Nephron (organoid): ENCODE results near the gene RANBP10.
A peak's percentile ranks its signal among the peaks of the same experiment; 100 is the strongest.

Experiments
- H3K27ac Mint-ChIP-seq, 3 experiments: 2 replicates each; pipeline ENCODE4 v1.8.0; 2020; ENCODE audit warnings: mixed read lengths in 3 of 3, mild to moderate bottlenecking in 2 of 3, moderate library complexity in 1 of 3
- H3K27me3 Mint-ChIP-seq: 2 replicates; pipeline ENCODE4 v1.8.0; 2021; ENCODE audit warnings: low read depth, mild to moderate bottlenecking, moderate library complexity, mixed read lengths
- H3K36me3 Mint-ChIP-seq: 2 replicates; pipeline ENCODE4 v1.8.0; 2020; ENCODE audit warnings: low read depth, mixed read lengths
- H3K4me1 Mint-ChIP-seq: 2 replicates; pipeline ENCODE4 v1.8.0; 2020; ENCODE audit warnings: mixed read lengths
- H3K4me3 Mint-ChIP-seq, 3 experiments: 2 replicates each; pipeline ENCODE4 v1.8.0; 2020; ENCODE audit warnings: mild to moderate bottlenecking in 3 of 3, mixed read lengths in 3 of 3, moderate library complexity in 2 of 3
- H3K9me3 Mint-ChIP-seq: 2 replicates; pipeline ENCODE4 v1.8.0; 2020; ENCODE audit warnings: mixed read lengths
- TF ChIP-seq, protein P1 (sequence below), 3 experiments: fragments of 200-600 bp; sonication (generic); IDR thresholded peaks; one replicate each; pipeline ENCODE4 v1.5.0; 2021; ENCODE audit warnings: antibody characterized with exemption in 3 of 3; ENCODE audit not compliant: unreplicated experiment in 3 of 3

Gene RANBP10

DNA sequence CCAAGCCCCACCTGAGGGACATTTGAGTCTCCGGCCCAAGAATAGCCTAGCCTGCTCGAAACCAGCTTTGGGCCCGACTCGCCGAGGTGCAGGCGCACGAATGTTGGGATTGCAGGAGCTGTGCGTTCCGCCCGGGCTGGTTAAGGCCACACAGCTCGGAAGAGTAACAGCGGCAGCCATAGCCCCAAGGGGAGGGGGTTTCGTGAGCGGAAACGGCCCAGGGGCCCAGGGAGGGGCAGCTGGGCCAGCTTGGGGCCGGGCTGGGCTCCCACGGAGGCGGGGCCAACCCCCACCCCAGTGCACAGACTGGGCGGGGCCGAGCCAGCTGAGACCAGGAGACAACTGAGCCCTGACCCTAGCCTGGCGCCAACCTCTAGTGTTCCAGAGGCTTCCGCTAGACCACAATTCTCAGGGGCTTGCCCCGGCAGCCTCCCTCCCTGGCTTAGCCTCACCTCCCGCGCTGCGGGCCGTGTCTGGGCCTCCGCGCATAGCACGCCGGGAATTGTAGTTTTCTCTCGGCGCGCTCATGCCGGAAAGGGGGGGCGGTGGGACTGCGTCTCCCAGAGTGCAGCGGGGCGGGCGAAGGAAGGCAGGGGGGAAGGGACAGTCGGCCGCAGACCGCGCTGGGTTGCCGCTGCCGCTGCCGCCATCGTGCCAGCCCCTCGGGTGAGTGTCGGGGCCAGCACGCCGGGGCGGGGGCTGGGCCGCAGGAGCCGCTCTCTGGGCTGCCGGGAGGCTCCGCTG lies 40.1 kb upstream of the RANBP10 start, which contains the start of gene NUTF2:
TSS of gene NUTF2 (plus strand) at position 614 of the 744 bp plus-strand sequence. CDS start 18,198 bp downstream, outside the sequence.
- H3K4me1 Mint-ChIP-seq: peaks cover 50% of the 10 kb centered on the region
- H3K9me3 Mint-ChIP-seq: no peaks in the 10 kb centered on the region
- H3K36me3 Mint-ChIP-seq: peaks cover 4% of the 10 kb centered on the region
- TF ChIP-seq, protein P1, sequence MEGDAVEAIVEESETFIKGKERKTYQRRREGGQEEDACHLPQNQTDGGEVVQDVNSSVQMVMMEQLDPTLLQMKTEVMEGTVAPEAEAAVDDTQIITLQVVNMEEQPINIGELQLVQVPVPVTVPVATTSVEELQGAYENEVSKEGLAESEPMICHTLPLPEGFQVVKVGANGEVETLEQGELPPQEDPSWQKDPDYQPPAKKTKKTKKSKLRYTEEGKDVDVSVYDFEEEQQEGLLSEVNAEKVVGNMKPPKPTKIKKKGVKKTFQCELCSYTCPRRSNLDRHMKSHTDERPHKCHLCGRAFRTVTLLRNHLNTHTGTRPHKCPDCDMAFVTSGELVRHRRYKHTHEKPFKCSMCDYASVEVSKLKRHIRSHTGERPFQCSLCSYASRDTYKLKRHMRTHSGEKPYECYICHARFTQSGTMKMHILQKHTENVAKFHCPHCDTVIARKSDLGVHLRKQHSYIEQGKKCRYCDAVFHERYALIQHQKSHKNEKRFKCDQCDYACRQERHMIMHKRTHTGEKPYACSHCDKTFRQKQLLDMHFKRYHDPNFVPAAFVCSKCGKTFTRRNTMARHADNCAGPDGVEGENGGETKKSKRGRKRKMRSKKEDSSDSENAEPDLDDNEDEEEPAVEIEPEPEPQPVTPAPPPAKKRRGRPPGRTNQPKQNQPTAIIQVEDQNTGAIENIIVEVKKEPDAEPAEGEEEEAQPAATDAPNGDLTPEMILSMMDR (IDR thresholded peaks at IDR 0.05; ENCODE audit: unreplicated experiment in 3 of 3): no peak
- H3K27ac Mint-ChIP-seq: peak within 1 kb of the TSS; percentile 96 to 98 (median 98)
- H3K27me3 Mint-ChIP-seq: peaks cover 4% of the 10 kb centered on the region
- H3K4me3 Mint-ChIP-seq: peak within 1 kb of the TSS; percentile 93 to 98 (median 95)

DNA sequence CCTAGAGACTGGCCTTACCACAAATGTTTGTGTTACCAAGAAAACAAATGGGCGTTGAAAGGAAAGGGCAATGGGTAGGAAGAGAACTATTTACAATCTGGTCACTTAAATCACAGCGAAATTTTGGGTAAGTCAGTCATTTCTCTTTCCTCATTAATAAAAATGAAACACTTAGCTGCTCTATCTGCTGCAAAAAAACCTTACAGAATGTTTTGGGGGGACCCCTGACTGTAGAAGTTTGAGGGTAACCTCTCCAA lies 39.6 kb upstream of the RANBP10 start:
- TF ChIP-seq, protein P1 (IDR thresholded peaks at IDR 0.05; ENCODE audit: unreplicated experiment in 3 of 3): no peak
- Mint-ChIP-seq H3K27ac (peak overlapping the region; percentile 96 to 98 (median 98)), H3K27me3 (peaks cover 4% of the 10 kb centered on the region), H3K4me1 (peaks cover 51% of the 10 kb centered on the region), H3K9me3 (no peaks in the 10 kb centered on the region), H3K36me3 (peaks cover 4% of the 10 kb centered on the region), H3K4me3 (peak overlapping the region; percentile 89 to 97 (median 90))

DNA sequence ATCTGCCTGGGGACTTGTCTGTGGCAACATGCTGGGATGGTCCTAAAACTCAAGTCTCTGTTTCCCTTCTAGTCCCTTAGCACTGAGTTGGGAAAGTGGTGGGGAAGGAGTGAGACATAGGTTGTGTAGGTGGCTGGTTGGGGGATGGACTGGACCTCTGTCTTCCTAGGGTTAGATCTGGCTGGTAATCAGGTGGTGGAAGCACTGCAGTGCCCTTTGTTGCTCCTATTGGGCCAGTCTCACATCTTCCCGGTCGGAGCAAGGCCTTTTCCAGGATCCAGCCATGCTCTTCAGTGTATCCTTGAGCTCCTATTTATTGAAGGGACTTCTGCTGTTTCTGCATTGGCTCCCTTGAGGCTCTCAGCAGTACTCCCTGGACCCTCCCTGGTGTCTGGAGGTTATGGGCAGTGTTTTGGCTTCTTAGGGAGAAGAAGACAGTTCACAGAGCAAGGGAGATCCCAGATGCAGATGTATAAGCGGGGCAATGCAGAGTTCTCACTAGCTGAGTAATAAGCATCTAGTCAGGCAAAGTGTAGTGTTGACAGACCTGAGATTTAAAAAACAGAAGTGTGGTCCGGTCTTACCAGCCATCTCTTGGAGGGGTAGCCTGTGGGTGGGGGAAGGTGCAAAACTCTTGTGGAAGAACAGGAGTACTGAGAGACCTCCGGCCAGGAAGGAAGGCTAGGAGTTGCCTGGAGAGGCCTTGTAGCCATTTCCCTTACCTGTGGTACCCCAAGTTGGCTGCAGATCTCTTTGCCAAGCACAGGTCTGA lies 39.1 kb upstream of the RANBP10 start:
- peaks cover 4% of the 10 kb centered on the region for H3K27me3 Mint-ChIP-seq
- peak overlapping the region; percentile 89 to 97 (median 90) for H3K4me3 Mint-ChIP-seq
- H3K9me3 Mint-ChIP-seq: no peaks in the 10 kb centered on the region
- H3K27ac Mint-ChIP-seq: peak overlapping the region; percentile 96 to 98 (median 98)
- peaks cover 4% of the 10 kb centered on the region for H3K36me3 Mint-ChIP-seq
- TF ChIP-seq, protein P1 (IDR thresholded peaks at IDR 0.05; ENCODE audit: unreplicated experiment in 3 of 3): no peak
- peaks cover 51% of the 10 kb centered on the region for H3K4me1 Mint-ChIP-seq

DNA sequence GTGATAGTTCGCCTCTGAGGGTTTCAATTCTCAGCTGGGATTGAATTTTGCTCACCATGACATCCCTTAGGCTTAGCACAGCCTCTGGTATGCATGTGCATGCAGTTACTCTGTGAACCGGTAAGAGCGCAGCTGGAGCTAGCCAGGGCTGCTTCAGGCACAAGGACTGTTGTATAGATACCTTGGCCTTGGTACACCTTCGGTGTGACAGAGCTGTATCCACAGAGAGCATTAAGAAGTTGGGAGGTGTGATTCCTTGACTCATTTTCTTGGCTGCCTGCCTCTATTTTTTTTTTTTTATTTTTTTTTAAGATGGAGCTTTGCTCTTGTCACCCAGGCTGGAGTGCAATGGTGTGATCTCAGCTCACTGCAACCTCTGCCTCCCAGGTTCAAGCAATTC lies 38.1 kb upstream of the RANBP10 start:
- peaks cover 4% of the 10 kb centered on the region for H3K36me3 Mint-ChIP-seq
- peaks cover 51% of the 10 kb centered on the region for H3K4me1 Mint-ChIP-seq
- TF ChIP-seq, protein P1 (IDR thresholded peaks at IDR 0.05; ENCODE audit: unreplicated experiment in 3 of 3): peak in 1 of 3 experiments; percentile 9
- peaks cover 4% of the 10 kb centered on the region for H3K27me3 Mint-ChIP-seq
- H3K4me3 Mint-ChIP-seq: peak overlapping the region; percentile 95 to 97 (median 96)
- H3K9me3 Mint-ChIP-seq: no peaks in the 10 kb centered on the region
- peak overlapping the region; percentile 90 to 96 (median 96) for H3K27ac Mint-ChIP-seq

DNA sequence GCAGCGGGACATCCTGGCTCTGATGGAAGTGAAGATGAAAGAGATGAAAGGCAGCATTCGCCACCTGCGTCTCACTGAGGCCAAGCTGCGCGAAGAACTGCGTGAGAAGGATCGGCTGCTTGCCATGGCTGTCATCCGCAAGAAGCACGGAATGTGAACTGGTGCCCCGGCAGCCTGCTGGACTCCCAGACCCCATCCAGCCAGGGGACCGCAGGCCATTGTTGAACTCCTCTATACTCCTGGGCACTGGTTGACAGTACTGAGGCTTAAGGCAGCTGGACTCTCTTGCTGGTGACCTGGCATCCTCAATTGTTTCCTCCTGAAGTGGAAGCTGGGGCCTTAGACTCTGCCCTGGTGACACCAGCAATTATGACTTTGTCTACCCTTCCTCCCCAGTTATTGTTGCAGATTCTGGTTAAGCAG lies 37.0 kb upstream of the RANBP10 start:
- Mint-ChIP-seq H3K9me3 (no peaks in the 10 kb centered on the region), H3K36me3 (no peaks in the 10 kb centered on the region), H3K4me3 (peak overlapping the region; percentile 95 to 97 (median 96)), H3K4me1 (peaks cover 48% of the 10 kb centered on the region), H3K27ac (peak overlapping the region; percentile 96 to 99 (median 97)), H3K27me3 (peaks cover 4% of the 10 kb centered on the region)
- TF ChIP-seq, protein P1 (IDR thresholded peaks at IDR 0.05; ENCODE audit: unreplicated experiment in 3 of 3): no peak
